ENCODE measurements around the gene RSPH1.

DNA sequence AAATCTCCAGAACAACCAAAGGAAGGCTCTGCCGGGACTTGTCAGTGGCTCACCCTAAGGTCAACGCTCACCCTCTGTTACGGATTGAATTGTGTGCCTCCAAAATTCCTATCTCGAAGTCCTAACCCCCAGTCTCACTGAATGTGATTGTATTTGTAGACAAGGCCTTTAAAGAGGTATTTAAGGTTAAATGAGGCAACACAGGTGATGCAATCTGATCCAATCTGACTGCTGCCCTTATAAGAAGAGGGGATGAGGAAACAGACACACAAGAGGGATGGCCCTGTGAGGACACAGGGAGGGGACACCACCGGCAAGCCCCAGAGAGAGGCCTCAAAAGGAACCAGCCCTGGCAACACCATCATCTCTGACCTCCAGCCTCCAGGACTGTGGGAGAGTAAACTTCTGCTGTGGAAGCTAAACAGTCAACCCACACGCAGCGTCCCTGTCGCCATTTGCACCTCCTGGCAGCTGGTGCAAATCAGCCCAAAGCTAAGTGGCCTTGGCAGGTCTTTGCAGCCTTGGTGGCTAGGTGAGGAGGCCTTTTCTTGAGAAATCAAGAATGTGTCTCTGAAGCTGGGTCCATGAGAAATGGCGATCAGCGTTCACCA lies 68.1 kb downstream of the RSPH1 start:
- TF ChIP-seq CTCF (IDR thresholded peaks at IDR 0.05) (no peak), POLR2AphosphoS5 (IDR thresholded peaks at IDR 0.05) (no peak)

All from upper lobe of left lung (tissue), 4 donors.